Fibroblast of lung (primary cell): ENCODE data around the gene B3GALT5.

ENCODE experiments used
- EZH2 ChIP-seq: IDR thresholded peaks from 2 replicates; pipeline ENCODE4 v1.5.1; 2012; ENCODE audit warnings: low read length, control low read depth, mild to moderate bottlenecking; ENCODE audit errors: missing control alignments
- TF ChIP-seq, protein P1 (sequence below), 2 donors: IDR thresholded peaks in 1 of 2; conservative IDR thresholded peaks in 1 of 2; 1 replicate in 1 of 2; 2 replicates in 1 of 2; pipeline ENCODE4 v1.5.1; 2011 to 2012; ENCODE audit warnings: low read length in 2 of 2, control low read depth in 1 of 2, inconsistent platforms in 1 of 2, low read depth in 1 of 2, mild to moderate bottlenecking in 1 of 2

DNA sequence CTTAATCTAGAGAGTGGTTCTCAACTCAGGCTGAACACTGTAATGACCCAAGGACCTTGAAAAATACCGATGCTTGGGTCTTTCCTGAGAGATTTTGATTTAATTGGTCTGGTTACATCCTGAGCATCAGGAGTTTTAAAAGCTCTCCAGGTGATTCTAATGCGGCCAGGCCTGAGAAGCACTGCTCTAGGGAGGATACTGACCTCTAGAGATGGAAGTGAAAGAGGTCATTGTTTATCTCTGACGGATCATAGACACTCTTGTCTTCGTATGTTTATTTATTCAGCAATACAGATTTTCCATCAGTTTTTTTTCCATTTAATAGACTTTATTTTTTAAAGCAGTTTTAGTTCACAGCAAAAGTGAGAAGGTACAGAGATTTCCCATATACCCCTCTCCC, 77.7 kb downstream of the B3GALT5 start:
- TF ChIP-seq, protein P1, sequence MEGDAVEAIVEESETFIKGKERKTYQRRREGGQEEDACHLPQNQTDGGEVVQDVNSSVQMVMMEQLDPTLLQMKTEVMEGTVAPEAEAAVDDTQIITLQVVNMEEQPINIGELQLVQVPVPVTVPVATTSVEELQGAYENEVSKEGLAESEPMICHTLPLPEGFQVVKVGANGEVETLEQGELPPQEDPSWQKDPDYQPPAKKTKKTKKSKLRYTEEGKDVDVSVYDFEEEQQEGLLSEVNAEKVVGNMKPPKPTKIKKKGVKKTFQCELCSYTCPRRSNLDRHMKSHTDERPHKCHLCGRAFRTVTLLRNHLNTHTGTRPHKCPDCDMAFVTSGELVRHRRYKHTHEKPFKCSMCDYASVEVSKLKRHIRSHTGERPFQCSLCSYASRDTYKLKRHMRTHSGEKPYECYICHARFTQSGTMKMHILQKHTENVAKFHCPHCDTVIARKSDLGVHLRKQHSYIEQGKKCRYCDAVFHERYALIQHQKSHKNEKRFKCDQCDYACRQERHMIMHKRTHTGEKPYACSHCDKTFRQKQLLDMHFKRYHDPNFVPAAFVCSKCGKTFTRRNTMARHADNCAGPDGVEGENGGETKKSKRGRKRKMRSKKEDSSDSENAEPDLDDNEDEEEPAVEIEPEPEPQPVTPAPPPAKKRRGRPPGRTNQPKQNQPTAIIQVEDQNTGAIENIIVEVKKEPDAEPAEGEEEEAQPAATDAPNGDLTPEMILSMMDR (conservative IDR thresholded peaks at IDR 0.05 in 1 of 2, IDR thresholded peaks at IDR 0.05 in 1 of 2; ENCODE audit: low read depth in 1 of 2, low read length in 2 of 2), result no peak
- TF ChIP-seq EZH2, result no peak
